Skeletal muscle satellite cell (primary cell): Measurements from ENCODE around the gene TMEM107.

Experiments used
- H3K27me3 ChIP-seq: 2 replicates; pipeline ENCODE4 v1.7.0; 2013; ENCODE audit warnings: low read length; ENCODE audit not compliant: control insufficient read depth, insufficient read depth
- H3K36me3 ChIP-seq: 2 replicates; pipeline ENCODE4 v1.7.0; 2013; ENCODE audit warnings: mild to moderate bottlenecking, control low read depth, low read length; ENCODE audit not compliant: insufficient read depth
- H3K4me1 ChIP-seq: 2 replicates; pipeline ENCODE4 v1.7.0; 2013; ENCODE audit warnings: low read length; ENCODE audit not compliant: control insufficient read depth, insufficient read depth
- H3K4me2 ChIP-seq: 2 replicates; pipeline ENCODE4 v1.7.0; 2013; ENCODE audit warnings: mild to moderate bottlenecking, low read length
- H3K4me3 ChIP-seq: 2 replicates; pipeline ENCODE4 v1.7.0; 2013; ENCODE audit warnings: low read length
- H3K9ac ChIP-seq: 2 replicates; pipeline ENCODE4 v1.7.0; 2013; ENCODE audit warnings: mild to moderate bottlenecking, low read depth, low read length, moderate library complexity
- H3K9me3 ChIP-seq: replicated peaks from 2 replicates; pipeline ENCODE4 v1.7.0; 2013; ENCODE audit warnings: mild to moderate bottlenecking, control low read depth, low read length

TMEM107 gene

DNA sequence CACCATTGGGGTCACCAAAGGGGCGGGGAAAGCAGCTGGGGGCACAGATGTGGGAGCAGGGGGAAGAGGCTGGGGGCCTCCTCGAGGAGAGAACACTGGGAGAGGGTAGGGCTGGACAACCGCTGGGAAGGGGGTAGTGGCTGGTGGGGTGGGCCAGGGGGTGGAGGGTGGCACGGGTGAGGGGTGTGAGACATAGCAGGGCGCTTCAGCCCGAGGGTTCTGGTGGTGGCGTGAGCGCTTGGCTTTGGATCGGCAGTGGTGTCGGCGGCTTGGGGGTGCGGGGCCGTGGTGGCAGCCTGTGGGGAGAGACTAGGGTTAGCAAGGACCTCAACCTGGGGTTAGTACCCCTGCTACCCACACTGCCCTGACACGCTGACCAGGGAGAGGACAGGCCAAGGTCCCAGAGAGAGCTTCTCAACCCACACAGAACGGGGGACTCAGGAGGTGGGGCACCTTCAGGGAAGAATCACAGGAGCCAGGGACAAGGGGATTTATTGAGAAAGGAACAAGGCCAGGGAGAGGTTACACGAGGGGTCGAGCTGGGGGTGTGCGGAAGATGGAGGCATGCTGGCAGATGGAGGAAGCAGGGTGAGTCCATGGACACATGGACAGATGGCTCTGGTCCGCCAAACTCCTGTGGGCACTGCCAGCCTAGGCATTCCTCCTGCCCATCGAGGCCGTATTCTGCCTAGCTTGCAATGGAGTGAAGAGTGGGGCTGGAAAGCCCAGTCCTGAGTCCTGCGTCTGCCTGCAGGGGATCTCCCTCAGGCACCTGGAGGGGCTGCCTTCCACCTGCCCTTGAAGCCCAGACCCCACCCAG is 32.4 kb downstream of the TMEM107 start:
- Histone ChIP-seq H3K4me3 (no peak overlapping the region), H3K9me3 (no peaks in the 10 kb centered on the region), H3K4me1 (no peaks in the 10 kb centered on the region), H3K4me2 (no peak overlapping the region), H3K27me3 (no peaks in the 10 kb centered on the region), H3K36me3 (peaks cover 89% of the 10 kb centered on the region), H3K9ac (no peak overlapping the region)

DNA sequence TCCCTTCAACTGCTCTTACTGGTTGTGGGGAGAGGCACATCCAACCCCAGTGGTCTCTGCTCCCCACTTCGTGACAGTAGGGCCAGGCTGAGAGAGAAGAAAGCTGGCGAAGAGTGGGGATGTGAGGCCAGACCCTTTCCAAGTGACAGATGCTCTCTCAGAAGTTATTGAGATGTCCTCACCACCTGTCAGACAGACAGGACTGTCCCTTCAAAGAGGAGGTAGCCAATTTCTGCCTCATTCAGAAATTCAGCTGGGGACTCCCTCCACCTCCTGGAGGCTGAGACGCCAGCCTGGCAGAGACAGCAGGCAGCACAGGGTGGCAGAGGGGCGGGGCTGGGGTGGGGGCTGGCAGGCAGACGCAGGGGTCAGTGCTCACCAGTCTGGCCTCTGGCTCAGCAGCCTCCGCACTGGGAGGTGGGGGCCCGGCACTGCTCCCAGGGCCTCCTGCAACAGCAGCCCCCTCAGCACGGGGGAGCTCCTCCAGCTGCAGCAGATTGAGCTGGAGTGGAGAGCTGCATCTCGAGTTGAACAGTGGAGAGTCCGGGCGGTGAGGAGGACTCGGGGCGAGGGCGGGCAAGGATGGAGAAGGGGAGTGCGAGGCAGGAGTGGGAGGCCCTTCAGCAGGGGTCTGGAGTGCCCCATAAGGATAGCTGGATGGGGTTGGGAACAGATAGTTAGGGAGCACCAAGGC is 33.1 kb downstream of the TMEM107 start:
- Histone ChIP-seq H3K9ac (no peak overlapping the region), H3K27me3 (no peaks in the 10 kb centered on the region), H3K4me3 (no peak overlapping the region), H3K9me3 (no peaks in the 10 kb centered on the region), H3K4me2 (no peak overlapping the region), H3K4me1 (peaks cover 4% of the 10 kb centered on the region), H3K36me3 (peaks cover 81% of the 10 kb centered on the region)

DNA sequence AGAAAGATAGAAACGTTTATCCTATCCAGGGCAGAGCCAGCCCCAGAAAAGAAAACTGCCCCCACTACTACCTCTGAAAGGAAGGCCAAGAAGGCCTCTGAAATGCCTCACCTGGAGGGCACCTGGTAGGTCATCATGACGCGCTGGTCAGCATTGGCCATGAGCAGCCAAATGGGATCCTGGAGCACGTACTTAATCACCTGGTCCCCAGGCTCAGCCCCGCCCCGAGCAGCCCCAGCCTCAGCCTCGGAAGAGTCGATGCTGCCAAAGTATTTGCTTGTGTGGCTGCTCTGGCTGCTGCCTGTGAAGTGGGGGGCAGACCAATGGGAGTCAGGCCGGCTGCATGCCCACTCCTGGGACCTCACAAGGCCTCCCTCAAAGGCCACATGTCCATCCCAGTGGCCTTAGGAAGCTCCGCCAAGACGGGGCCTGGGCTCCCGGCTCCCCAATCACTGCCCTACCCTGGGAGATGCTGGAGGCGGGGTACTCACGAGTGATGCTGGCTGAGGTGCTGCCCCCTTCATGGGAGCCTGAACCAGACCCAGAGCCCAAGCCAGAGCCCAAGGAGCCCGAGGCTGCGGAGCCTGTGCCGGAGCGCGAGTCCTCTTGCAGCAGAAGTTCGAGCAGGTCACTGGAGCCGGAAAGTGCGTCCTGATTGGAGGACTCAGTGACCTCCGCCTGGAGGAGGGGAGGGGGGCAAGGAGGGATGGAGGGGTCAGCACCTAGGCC is 33.9 kb downstream of the TMEM107 start:
- no peaks in the 10 kb centered on the region for H3K27me3 ChIP-seq

DNA sequence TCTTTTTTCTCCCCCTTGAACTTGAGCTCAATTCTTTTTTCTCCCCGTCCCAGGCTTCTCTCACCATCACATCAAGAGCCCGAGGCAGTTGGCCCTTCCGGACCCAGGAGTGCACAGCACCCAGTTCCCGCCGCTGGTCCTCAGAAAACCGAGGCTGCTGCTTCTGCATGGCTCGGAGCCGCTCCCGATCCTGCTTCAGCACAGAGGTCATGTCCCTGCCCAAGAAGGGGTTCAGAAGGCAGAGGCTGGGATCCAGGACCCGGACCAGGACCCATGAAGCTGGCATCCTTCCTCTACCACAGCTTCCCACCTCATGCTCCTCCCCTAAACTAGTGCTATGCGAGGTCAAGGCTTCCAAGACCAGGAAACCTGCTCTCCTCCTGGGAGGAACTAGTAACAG is 34.4 kb downstream of the TMEM107 start:
- no peak overlapping the region for H3K4me3 ChIP-seq
- no peak overlapping the region for H3K4me2 ChIP-seq
- peaks cover 68% of the 10 kb centered on the region for H3K36me3 ChIP-seq
- H3K9me3 ChIP-seq, result no peaks in the 10 kb centered on the region
- H3K9ac ChIP-seq, result no peak overlapping the region
- H3K4me1 ChIP-seq, result peaks cover 5% of the 10 kb centered on the region
- no peaks in the 10 kb centered on the region for H3K27me3 ChIP-seq

More for the DNA sequence above, 33.9 kb downstream of the TMEM107 start:
- Histone ChIP-seq H3K9ac (no peak overlapping the region), H3K4me3 (no peak overlapping the region), H3K4me1 (peaks cover 5% of the 10 kb centered on the region), H3K4me2 (no peak overlapping the region), H3K9me3 (no peaks in the 10 kb centered on the region), H3K36me3 (peaks cover 74% of the 10 kb centered on the region)

DNA sequence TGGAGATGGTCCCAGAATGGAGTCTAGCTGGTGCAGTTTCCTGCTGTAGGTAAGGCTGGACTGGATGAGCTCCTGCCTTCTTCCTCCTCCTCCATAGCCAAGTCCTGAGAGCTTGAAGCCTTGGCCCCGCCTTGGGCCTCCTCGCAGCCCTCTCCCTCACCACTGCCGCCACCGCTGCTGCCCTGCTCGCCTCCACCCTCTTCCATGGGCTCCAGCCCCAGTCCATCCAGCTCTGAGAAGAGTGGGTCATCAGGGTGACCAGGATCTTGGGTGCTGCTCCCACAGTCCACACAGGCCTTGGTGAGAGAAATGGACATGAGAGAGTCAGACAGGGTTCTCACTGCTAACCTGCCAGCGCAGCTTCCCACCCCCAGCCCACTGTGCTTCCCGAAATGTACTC is 35.1 kb downstream of the TMEM107 start:
- peaks cover 61% of the 10 kb centered on the region for H3K36me3 ChIP-seq
- no peak overlapping the region for H3K4me2 ChIP-seq
- H3K4me3 ChIP-seq, result no peak overlapping the region

DNA sequence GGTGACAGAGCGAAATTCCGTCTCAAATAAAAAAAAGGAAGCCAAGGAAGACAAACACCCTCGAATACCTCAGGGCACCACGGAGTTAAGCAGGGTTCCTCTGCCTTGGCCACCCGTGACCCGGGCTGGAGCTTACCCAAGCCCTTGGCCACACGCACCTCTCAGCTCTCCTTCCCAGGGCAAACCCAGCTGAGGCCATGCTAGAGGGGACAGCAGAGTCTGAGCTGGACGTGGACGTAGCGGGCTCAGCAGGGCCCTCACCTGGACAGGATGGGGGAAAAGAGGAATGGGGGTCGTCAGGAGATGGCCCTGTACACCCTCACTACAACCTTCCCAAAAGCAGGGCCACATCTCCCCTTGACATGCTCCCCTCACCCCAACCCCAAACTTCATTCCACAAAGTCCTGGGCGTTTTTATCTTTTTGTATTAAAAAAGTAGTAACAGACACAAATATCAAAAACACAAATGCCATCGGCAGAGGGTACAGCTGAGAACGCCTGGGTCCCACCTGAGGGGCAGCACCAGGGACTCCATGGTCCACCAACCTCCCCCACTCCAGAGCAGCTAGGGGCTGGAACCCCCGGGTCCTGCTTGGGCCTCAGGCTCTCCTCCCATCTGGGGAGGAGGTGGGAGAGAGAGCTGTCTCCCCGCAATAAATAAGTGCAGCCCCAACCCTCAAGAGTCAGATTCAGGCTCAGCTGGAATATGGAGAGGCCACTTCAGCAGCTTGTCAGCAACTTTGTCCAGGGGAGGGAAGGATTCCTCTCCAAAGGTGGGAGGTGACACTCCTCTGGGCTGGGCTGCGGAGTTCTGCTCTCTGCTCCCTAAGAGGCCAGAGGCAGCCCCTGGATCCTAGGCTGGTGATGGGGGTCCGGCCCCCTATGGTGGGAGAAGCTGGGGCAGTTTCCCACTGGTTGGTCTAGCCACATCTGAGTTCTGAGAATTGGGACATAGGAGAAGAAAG is 35.8 kb downstream of the TMEM107 start:
- Histone ChIP-seq H3K27me3 (no peaks in the 10 kb centered on the region), H3K4me2 (no peak overlapping the region), H3K36me3 (peaks cover 54% of the 10 kb centered on the region), H3K9me3 (no peaks in the 10 kb centered on the region), H3K4me3 (no peak overlapping the region), H3K4me1 (peaks cover 5% of the 10 kb centered on the region), H3K9ac (no peak overlapping the region)

More for the DNA sequence above, 35.1 kb downstream of the TMEM107 start:
- H3K9me3 ChIP-seq, result no peaks in the 10 kb centered on the region
- H3K9ac ChIP-seq, result no peak overlapping the region
- peaks cover 5% of the 10 kb centered on the region for H3K4me1 ChIP-seq
- no peaks in the 10 kb centered on the region for H3K27me3 ChIP-seq

DNA sequence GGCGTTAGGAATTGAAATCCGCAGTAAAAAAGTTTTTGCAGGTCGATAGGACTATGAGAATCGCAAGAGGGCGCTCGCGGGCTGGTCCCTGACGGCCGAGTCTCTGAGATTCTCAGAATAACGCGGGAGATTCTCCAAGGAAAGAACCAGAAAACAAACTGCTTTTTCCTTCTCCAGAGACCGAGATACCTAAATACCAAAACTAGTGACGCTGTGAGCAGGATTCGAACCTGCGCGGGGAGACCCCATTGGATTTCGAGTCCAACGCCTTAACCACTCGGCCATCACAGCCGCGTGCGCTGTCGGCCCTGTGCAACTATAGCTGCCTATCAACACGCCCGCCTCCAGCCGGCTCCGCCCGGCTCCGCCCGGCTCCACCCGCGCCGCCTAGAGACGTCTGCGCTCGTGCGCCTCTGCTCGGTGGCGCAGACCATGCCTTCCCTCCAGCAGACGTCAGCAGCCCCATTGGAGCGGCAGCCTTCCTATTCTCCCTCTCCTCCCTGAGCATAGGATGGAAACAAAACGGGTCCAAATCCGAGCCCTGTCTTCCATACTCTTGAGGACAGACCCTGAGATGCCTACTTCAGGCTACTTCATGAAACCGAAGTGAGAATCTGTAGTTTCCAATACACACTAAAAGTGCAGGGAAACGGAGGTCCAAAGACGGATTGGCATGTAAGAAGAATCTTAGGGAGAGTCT is 37.4 kb downstream of the TMEM107 start:
- H3K4me2 ChIP-seq, result peak overlapping the region; percentile 75
- H3K9ac ChIP-seq, result peak overlapping the region; percentile 59

DNA sequence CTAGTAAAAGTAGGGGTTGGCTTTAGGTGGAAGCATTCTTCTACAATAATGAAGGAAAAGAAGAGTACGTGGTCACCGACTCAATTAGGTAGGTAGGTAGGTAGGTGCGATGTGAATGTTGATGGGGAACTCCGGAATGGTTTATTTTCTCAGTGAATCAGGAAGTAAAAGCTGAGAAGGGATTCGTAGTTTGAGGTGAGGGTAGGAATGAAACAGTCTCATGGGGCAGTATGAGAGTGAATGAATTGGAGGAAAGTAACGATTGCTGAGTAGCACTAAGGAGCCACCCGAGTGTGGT is 37.9 kb downstream of the TMEM107 start:
- Histone ChIP-seq H3K9me3 (no peaks in the 10 kb centered on the region), H3K36me3 (peaks cover 37% of the 10 kb centered on the region), H3K27me3 (no peaks in the 10 kb centered on the region), H3K9ac (peak overlapping the region; percentile 21), H3K4me2 (peak overlapping the region; percentile 72), H3K4me1 (peaks cover 5% of the 10 kb centered on the region), H3K4me3 (peak overlapping the region; percentile 21)

More for the DNA sequence above, 37.4 kb downstream of the TMEM107 start:
- Histone ChIP-seq H3K9me3 (no peaks in the 10 kb centered on the region), H3K4me1 (peaks cover 5% of the 10 kb centered on the region), H3K27me3 (no peaks in the 10 kb centered on the region), H3K36me3 (peaks cover 41% of the 10 kb centered on the region), H3K4me3 (peak overlapping the region; percentile 47)

DNA sequence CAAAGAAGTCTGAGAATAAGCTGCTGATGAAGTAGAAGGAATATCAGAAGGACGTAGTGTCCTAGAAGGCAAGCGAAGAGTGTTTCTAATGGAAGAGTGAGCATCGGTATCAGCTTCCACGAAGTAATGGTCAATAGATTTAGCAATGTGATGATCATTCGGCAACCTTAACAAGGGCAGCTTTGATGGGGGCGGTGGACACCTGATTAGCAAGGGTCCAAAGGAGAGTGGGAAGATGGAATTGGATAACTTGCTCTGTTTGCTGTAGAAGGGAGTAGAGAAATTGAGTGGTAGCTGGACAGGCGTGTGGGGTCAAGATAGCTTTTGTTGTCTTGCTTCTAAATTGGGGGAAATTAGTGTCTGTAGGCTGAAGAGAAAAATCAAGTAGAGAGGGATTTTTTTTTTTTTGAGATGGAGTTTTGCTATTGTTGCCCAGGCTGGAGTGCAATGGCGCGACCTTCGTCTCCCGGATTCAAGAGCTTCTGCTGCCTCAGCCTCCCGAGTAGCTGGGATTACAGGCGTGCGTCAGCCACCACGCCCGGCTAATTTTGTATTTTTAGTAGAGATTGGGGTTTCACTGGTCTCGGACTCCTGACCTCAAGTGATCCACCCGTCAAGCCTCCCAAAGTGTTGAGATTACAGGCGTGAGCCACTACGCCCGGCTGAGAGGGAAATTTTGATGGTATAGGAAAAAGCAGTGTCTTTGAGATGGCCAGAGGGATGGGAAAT is 38.4 kb downstream of the TMEM107 start:
- Histone ChIP-seq H3K4me2 (peak overlapping the region; percentile 72), H3K4me3 (peak overlapping the region; percentile 21), H3K9ac (peak overlapping the region; percentile 21), H3K27me3 (no peaks in the 10 kb centered on the region), H3K36me3 (peaks cover 34% of the 10 kb centered on the region), H3K4me1 (peaks cover 5% of the 10 kb centered on the region), H3K9me3 (no peaks in the 10 kb centered on the region)

DNA sequence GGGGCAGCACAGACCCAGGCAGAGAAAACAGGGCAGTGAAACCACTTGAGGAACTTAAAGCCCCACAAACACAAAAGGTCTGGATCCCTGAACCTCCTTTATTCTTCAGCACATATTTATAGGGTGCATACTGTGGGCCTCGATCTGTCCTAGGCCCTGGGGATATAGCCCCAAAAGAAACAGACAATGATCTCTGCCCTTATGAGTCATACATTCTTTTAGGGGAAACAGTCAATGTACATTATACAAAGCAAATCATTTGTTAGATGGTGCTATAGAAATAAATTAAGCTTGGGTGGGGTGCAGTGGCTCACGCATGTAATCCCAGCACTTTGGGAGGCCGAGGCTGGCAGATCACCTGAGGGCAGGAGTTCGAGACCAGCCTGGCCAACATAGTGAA is 42.2 kb downstream of the TMEM107 start:
- Histone ChIP-seq H3K9me3 (no peaks in the 10 kb centered on the region), H3K27me3 (no peaks in the 10 kb centered on the region), H3K4me3 (no peak overlapping the region), H3K36me3 (no peaks in the 10 kb centered on the region), H3K4me2 (no peak overlapping the region), H3K4me1 (peaks cover 5% of the 10 kb centered on the region), H3K9ac (no peak overlapping the region)
